ENCODE results near the gene MGAT4B.

DNA sequence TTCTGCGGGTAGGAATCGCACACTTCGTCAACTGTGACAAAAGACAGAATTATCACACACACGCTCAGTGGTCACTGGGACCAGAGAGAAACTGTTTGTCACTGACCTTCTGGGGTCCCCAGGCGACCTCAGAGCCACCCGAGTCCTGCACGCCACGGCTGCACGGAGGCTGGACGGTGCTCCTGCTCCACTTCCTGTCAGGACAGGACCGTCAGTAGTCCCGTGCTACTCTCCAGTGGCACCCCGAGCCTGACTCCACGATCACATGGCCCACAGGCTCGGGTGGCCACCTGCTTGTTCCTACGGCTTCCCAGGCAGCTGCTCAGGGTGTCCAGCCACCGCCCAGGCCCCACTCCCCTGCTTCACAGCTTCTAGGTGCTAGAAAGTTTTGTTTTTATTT is 34.1 kb upstream of the MGAT4B start:
- TF ChIP-seq EP300 (IDR thresholded peaks at IDR 0.05) = no peak
- TF ChIP-seq, protein P1, sequence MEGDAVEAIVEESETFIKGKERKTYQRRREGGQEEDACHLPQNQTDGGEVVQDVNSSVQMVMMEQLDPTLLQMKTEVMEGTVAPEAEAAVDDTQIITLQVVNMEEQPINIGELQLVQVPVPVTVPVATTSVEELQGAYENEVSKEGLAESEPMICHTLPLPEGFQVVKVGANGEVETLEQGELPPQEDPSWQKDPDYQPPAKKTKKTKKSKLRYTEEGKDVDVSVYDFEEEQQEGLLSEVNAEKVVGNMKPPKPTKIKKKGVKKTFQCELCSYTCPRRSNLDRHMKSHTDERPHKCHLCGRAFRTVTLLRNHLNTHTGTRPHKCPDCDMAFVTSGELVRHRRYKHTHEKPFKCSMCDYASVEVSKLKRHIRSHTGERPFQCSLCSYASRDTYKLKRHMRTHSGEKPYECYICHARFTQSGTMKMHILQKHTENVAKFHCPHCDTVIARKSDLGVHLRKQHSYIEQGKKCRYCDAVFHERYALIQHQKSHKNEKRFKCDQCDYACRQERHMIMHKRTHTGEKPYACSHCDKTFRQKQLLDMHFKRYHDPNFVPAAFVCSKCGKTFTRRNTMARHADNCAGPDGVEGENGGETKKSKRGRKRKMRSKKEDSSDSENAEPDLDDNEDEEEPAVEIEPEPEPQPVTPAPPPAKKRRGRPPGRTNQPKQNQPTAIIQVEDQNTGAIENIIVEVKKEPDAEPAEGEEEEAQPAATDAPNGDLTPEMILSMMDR (IDR thresholded peaks at IDR 0.05) = no peak

All from sigmoid colon (tissue), 4 donors.